ENCODE measurements around the gene WDR19.

WDR19 gene

GRCh38 chr4:39166669-39167068 lies 15.7 kb upstream of the WDR19 start:
- DNase-seq = no peak
- no peak overlapping the region for H3K4me3 ChIP-seq (ENCODE audit: low read depth in 1 of 2, low read length in 2 of 2)
- H3K36me3 ChIP-seq (ENCODE audit: insufficient read depth, low read length) = no peaks in the 10 kb centered on the region
- H3K27ac ChIP-seq (ENCODE audit: low read length) = no peak overlapping the region
- H3K9me3 ChIP-seq (ENCODE audit: insufficient read depth, low read length, severe bottlenecking) = no peaks in the 10 kb centered on the region
- no peak overlapping the region for H2AFZ ChIP-seq (ENCODE audit: low read depth, low read length)
- H3K4me2 ChIP-seq (ENCODE audit: insufficient read depth, low read length) = no peak overlapping the region
- no peaks in the 10 kb centered on the region for H4K20me1 ChIP-seq (ENCODE audit: insufficient read depth, low read length)
- no peak for ATAC-seq (ENCODE audit: insufficient read depth, low read depth)
- no peak for TF ChIP-seq EZH2 (IDR thresholded peaks at IDR 0.05; ENCODE audit: borderline replicate concordance, low read depth, low read length, severe bottlenecking)
- TF ChIP-seq, protein P1, sequence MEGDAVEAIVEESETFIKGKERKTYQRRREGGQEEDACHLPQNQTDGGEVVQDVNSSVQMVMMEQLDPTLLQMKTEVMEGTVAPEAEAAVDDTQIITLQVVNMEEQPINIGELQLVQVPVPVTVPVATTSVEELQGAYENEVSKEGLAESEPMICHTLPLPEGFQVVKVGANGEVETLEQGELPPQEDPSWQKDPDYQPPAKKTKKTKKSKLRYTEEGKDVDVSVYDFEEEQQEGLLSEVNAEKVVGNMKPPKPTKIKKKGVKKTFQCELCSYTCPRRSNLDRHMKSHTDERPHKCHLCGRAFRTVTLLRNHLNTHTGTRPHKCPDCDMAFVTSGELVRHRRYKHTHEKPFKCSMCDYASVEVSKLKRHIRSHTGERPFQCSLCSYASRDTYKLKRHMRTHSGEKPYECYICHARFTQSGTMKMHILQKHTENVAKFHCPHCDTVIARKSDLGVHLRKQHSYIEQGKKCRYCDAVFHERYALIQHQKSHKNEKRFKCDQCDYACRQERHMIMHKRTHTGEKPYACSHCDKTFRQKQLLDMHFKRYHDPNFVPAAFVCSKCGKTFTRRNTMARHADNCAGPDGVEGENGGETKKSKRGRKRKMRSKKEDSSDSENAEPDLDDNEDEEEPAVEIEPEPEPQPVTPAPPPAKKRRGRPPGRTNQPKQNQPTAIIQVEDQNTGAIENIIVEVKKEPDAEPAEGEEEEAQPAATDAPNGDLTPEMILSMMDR (IDR thresholded peaks at IDR 0.05; ENCODE audit: borderline replicate concordance, extremely low read depth, low read length, poor library complexity, severe bottlenecking) = no peak
- H3K4me1 ChIP-seq (ENCODE audit: insufficient read depth, low read length) = no peaks in the 10 kb centered on the region
- no peaks in the 10 kb centered on the region for H3K79me2 ChIP-seq (ENCODE audit: insufficient read depth, low read length)
- no peaks in the 10 kb centered on the region for H3K27me3 ChIP-seq (ENCODE audit: insufficient read depth, low read length, poor library complexity)
- H3K9ac ChIP-seq (ENCODE audit: low read depth, low read length) = no peak overlapping the region

- no peaks in the 10 kb centered on the region for H3K27me3 ChIP-seq (ENCODE audit: insufficient read depth, low read length, poor library complexity)
- H3K36me3 ChIP-seq (ENCODE audit: insufficient read depth, low read length) = no peaks in the 10 kb centered on the region
- no peaks in the 10 kb centered on the region for H3K4me1 ChIP-seq (ENCODE audit: insufficient read depth, low read length)
- no peaks in the 10 kb centered on the region for H4K20me1 ChIP-seq (ENCODE audit: insufficient read depth, low read length)
- DNase-seq = no peak
- H3K9me3 ChIP-seq (ENCODE audit: insufficient read depth, low read length, severe bottlenecking) = no peaks in the 10 kb centered on the region
- H2AFZ ChIP-seq (ENCODE audit: low read depth, low read length) = no peak overlapping the region
- H3K9ac ChIP-seq (ENCODE audit: low read depth, low read length) = no peak overlapping the region
- H3K4me3 ChIP-seq (ENCODE audit: low read depth in 1 of 2, low read length in 2 of 2) = no peak overlapping the region
- ATAC-seq (ENCODE audit: insufficient read depth, low read depth) = no peak
- TF ChIP-seq, protein P1 (IDR thresholded peaks at IDR 0.05; ENCODE audit: borderline replicate concordance, extremely low read depth, low read length, poor library complexity, severe bottlenecking) = no peak
- no peak for TF ChIP-seq EZH2 (IDR thresholded peaks at IDR 0.05; ENCODE audit: borderline replicate concordance, low read depth, low read length, severe bottlenecking)
- no peak overlapping the region for H3K27ac ChIP-seq (ENCODE audit: low read length)
- no peak overlapping the region for H3K4me2 ChIP-seq (ENCODE audit: insufficient read depth, low read length)
- H3K79me2 ChIP-seq (ENCODE audit: insufficient read depth, low read length) = no peaks in the 10 kb centered on the region
Measured at GRCh38 chr4:39169426-39169825, 12.9 kb upstream of the WDR19 start.

- no peaks in the 10 kb centered on the region for H3K79me2 ChIP-seq (ENCODE audit: insufficient read depth, low read length)
- H3K4me1 ChIP-seq (ENCODE audit: insufficient read depth, low read length) = no peaks in the 10 kb centered on the region
- H3K4me3 ChIP-seq (ENCODE audit: low read depth in 1 of 2, low read length in 2 of 2) = no peak overlapping the region
- ATAC-seq (ENCODE audit: insufficient read depth, low read depth) = no peak
- no peaks in the 10 kb centered on the region for H3K27me3 ChIP-seq (ENCODE audit: insufficient read depth, low read length, poor library complexity)
- TF ChIP-seq, protein P1 (IDR thresholded peaks at IDR 0.05; ENCODE audit: borderline replicate concordance, extremely low read depth, low read length, poor library complexity, severe bottlenecking) = no peak
- TF ChIP-seq EZH2 (IDR thresholded peaks at IDR 0.05; ENCODE audit: borderline replicate concordance, low read depth, low read length, severe bottlenecking) = no peak
- H3K27ac ChIP-seq (ENCODE audit: low read length) = no peak overlapping the region
- H3K4me2 ChIP-seq (ENCODE audit: insufficient read depth, low read length) = no peak overlapping the region
- H4K20me1 ChIP-seq (ENCODE audit: insufficient read depth, low read length) = no peaks in the 10 kb centered on the region
- no peak overlapping the region for H2AFZ ChIP-seq (ENCODE audit: low read depth, low read length)
- H3K9ac ChIP-seq (ENCODE audit: low read depth, low read length) = no peak overlapping the region
- no peak for DNase-seq
- no peaks in the 10 kb centered on the region for H3K36me3 ChIP-seq (ENCODE audit: insufficient read depth, low read length)
- H3K9me3 ChIP-seq (ENCODE audit: insufficient read depth, low read length, severe bottlenecking) = no peaks in the 10 kb centered on the region
Measured at GRCh38 chr4:39170301-39170700, 12.0 kb upstream of the WDR19 start.

GRCh38 chr4:39178706-39179105 lies 3.6 kb upstream of the WDR19 start:
- Histone ChIP-seq H3K27me3 (ENCODE audit: insufficient read depth, low read length, poor library complexity) (no peaks in the 10 kb centered on the region), H3K9me3 (ENCODE audit: insufficient read depth, low read length, severe bottlenecking) (no peaks in the 10 kb centered on the region), H3K27ac (ENCODE audit: low read length) (no peak overlapping the region), H3K4me2 (ENCODE audit: insufficient read depth, low read length) (no peak overlapping the region), H3K36me3 (ENCODE audit: insufficient read depth, low read length) (no peaks in the 10 kb centered on the region), H3K9ac (ENCODE audit: low read depth, low read length) (no peak overlapping the region), H3K79me2 (ENCODE audit: insufficient read depth, low read length) (no peaks in the 10 kb centered on the region), H2AFZ (ENCODE audit: low read depth, low read length) (no peak overlapping the region), H3K4me3 (ENCODE audit: low read depth in 1 of 2, low read length in 2 of 2) (no peak overlapping the region), H3K4me1 (ENCODE audit: insufficient read depth, low read length) (peaks cover 17% of the 10 kb centered on the region), H4K20me1 (ENCODE audit: insufficient read depth, low read length) (no peaks in the 10 kb centered on the region)
- TF ChIP-seq, protein P1 (IDR thresholded peaks at IDR 0.05; ENCODE audit: borderline replicate concordance, extremely low read depth, low read length, poor library complexity, severe bottlenecking) = no peak
- no peak for TF ChIP-seq EZH2 (IDR thresholded peaks at IDR 0.05; ENCODE audit: borderline replicate concordance, low read depth, low read length, severe bottlenecking)
- no peak for ATAC-seq (ENCODE audit: insufficient read depth, low read depth)
- DNase-seq = no peak
